GM04503 (cell line): ENCODE measurements around the gene SLC25A23.
"Not testable (repeated sequence)": the region's sequence is repeated elsewhere in the genome, so short reads cannot be mapped to it uniquely, and the experiment has no call there.

ENCODE experiments used
- DNase-seq: peaks from one replicate; pipeline ENCODE4 v3.0.0-alpha.2; 2012; ENCODE audit warnings: low read depth

The SLC25A23 gene

GRCh38 chr19:6457958-6458694 lies 1.5 kb downstream of the SLC25A23 start:
- no peak for DNase-seq

- DNase-seq, result no peak
Observed at GRCh38 chr19:6455924-6456323, 3.7 kb downstream of the SLC25A23 start.

GRCh38 chr19:6453951-6454565 lies 5.5 kb downstream of the SLC25A23 start:
- DNase-seq, result no peak

- DNase-seq, result no peak
Observed at GRCh38 chr19:6452899-6453298, 6.7 kb downstream of the SLC25A23 start.

- DNase-seq, result no peak
Observed at GRCh38 chr19:6452223-6452614, 7.4 kb downstream of the SLC25A23 start.

- DNase-seq, result no peak
Observed at GRCh38 chr19:6451583-6452222, 7.9 kb downstream of the SLC25A23 start.

- DNase-seq, result no peak
Observed at GRCh38 chr19:6450166-6450565, 9.4 kb downstream of the SLC25A23 start.

GRCh38 chr19:6448045-6448444 lies 11.5 kb downstream of the SLC25A23 start:
- DNase-seq, result no peak

GRCh38 chr19:6446452-6446851 lies 13.1 kb downstream of the SLC25A23 start:
- DNase-seq, result no peak

GRCh38 chr19:6443986-6444385 lies 15.6 kb downstream of the SLC25A23 start:
- DNase-seq, result no peak

GRCh38 chr19:6442087-6442688 lies 17.4 kb downstream of the SLC25A23 start:
- DNase-seq, result no peak

- DNase-seq, result no peak
Observed at GRCh38 chr19:6440905-6441304, 18.7 kb downstream of the SLC25A23 start.

- DNase-seq, result no peak
Observed at GRCh38 chr19:6439743-6440142, 19.8 kb downstream of the SLC25A23 start.

- DNase-seq, result no peak
Observed at GRCh38 chr19:6433663-6434062, 25.9 kb downstream of the SLC25A23 start, which contains the start of gene SLC25A41. Gene SLC25A41, minus strand, starts transcription at chr19:6433763. Its CDS starts 70 bp downstream, at chr19:6433693.

- no peak for DNase-seq
Observed at GRCh38 chr19:6433165-6433564, 26.4 kb downstream of the SLC25A23 start.

- no peak for DNase-seq
Observed at GRCh38 chr19:6431891-6432290, 27.7 kb downstream of the SLC25A23 start.

GRCh38 chr19:6429419-6430221 lies 30.0 kb downstream of the SLC25A23 start:
- DNase-seq, result no peak

GRCh38 chr19:6428692-6429418 lies 30.7 kb downstream of the SLC25A23 start:
- not testable (repeated sequence) for DNase-seq

- DNase-seq, result no peak
Observed at GRCh38 chr19:6427131-6427530, 32.5 kb downstream of the SLC25A23 start.

GRCh38 chr19:6425732-6426620 lies 33.6 kb downstream of the SLC25A23 start:
- no peak for DNase-seq
